ENCODE measurements around the gene CD200R1L. TPM values are rescaled to one million over a fixed set of nuclear protein-coding genes. Genes with fewer than 3 reads are reported as not detected.

The CD200R1L gene
- total and polyA plus RNA-seq, 2 experiments from 2014 or later = not detected

DNA sequence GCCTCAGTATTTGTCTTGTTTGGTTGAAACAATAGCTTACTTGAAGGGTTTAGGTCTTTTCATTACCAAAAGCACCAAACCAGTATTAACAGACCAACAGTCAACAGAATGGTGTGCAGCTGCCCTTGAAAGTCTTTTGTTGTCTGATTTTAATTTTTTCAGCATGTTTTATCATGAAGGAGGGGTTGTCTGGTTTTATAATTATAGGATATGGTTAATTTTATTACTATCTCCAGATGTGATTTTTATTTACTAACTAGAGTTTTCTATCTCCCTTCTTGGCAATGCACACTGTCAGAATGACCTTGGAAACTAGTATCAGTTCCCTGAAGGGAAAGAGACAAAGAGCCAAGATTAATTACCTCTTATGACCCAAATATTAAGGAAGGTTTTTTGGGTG lies 9.2 kb upstream of the CD200R1L start:
- H3K4me1 ChIP-seq (ENCODE audit: insufficient read depth) = no peaks in the 10 kb centered on the region
- no peak for ATAC-seq
- Mint-ChIP-seq H3K4me3 (no peak overlapping the region), H3K4me1 (no peaks in the 10 kb centered on the region), H3K27ac (no peak overlapping the region), H3K9me3 (peaks cover 24% of the 10 kb centered on the region), H3K27me3 (ENCODE audit: insufficient read depth, low read depth, poor library complexity) (no peaks in the 10 kb centered on the region), H3K36me3 (ENCODE audit: low read depth) (peaks cover 13% of the 10 kb centered on the region)
- no peaks in the 10 kb centered on the region for H4K20me1 ChIP-seq (replicated peaks; ENCODE audit: insufficient read depth)
- H3K27me3 ChIP-seq (ENCODE audit: insufficient read depth) = no peaks in the 10 kb centered on the region
- H3K4me3 ChIP-seq = no peak overlapping the region
- H3F3A ChIP-seq (replicated peaks; ENCODE audit: low read depth) = no peaks in the 10 kb centered on the region
- no peak for DNase-seq (ENCODE audit: low spot score)
- no peaks in the 10 kb centered on the region for H3K36me3 ChIP-seq (ENCODE audit: insufficient read depth)
- TF ChIP-seq, protein P1, sequence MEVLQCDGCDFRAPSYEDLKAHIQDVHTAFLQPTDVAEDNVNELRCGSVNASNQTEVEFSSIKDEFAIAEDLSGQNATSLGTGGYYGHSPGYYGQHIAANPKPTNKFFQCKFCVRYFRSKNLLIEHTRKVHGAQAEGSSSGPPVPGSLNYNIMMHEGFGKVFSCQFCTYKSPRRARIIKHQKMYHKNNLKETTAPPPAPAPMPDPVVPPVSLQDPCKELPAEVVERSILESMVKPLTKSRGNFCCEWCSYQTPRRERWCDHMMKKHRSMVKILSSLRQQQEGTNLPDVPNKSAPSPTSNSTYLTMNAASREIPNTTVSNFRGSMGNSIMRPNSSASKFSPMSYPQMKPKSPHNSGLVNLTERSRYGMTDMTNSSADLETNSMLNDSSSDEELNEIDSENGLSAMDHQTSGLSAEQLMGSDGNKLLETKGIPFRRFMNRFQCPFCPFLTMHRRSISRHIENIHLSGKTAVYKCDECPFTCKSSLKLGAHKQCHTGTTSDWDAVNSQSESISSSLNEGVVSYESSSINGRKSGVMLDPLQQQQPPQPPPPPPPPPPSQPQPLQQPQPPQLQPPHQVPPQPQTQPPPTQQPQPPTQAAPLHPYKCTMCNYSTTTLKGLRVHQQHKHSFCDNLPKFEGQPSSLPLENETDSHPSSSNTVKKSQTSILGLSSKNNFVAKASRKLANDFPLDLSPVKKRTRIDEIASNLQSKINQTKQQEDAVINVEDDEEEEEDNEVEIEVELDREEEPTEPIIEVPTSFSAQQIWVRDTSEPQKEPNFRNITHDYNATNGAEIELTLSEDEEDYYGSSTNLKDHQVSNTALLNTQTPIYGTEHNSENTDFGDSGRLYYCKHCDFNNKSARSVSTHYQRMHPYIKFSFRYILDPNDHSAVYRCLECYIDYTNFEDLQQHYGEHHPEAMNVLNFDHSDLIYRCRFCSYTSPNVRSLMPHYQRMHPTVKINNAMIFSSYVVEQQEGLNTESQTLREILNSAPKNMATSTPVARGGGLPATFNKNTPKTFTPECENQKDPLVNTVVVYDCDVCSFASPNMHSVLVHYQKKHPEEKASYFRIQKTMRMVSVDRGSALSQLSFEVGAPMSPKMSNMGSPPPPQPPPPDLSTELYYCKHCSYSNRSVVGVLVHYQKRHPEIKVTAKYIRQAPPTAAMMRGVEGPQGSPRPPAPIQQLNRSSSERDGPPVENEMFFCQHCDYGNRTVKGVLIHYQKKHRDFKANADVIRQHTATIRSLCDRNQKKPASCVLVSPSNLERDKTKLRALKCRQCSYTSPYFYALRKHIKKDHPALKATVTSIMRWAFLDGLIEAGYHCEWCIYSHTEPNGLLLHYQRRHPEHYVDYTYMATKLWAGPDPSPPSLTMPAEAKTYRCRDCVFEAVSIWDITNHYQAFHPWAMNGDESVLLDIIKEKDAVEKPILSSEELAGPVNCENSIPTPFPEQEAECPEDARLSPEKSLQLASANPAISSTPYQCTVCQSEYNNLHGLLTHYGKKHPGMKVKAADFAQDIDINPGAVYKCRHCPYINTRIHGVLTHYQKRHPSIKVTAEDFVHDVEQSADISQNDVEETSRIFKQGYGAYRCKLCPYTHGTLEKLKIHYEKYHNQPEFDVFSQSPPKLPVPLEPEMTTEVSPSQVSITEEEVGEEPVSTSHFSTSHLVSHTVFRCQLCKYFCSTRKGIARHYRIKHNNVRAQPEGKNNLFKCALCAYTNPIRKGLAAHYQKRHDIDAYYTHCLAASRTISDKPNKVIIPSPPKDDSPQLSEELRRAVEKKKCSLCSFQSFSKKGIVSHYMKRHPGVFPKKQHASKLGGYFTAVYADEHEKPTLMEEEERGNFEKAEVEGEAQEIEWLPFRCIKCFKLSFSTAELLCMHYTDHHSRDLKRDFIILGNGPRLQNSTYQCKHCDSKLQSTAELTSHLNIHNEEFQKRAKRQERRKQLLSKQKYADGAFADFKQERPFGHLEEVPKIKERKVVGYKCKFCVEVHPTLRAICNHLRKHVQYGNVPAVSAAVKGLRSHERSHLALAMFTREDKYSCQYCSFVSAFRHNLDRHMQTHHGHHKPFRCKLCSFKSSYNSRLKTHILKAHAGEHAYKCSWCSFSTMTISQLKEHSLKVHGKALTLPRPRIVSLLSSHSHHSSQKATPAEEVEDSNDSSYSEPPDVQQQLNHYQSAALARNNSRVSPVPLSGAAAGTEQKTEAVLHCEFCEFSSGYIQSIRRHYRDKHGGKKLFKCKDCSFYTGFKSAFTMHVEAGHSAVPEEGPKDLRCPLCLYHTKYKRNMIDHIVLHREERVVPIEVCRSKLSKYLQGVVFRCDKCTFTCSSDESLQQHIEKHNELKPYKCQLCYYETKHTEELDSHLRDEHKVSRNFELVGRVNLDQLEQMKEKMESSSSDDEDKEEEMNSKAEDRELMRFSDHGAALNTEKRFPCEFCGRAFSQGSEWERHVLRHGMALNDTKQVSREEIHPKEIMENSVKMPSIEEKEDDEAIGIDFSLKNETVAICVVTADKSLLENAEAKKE (CRISPR knock-in tag; IDR thresholded peaks at IDR 0.05) = no peak
- TF ChIP-seq POLR2AphosphoS5 (IDR thresholded peaks at IDR 0.05; ENCODE audit: low read depth) (no peak), CREB1 (CRISPR knock-in tag; IDR thresholded peaks at IDR 0.05; ENCODE audit: low read depth) (no peak), JUNB (IDR thresholded peaks at IDR 0.05; ENCODE audit: unreplicated experiment) (no peak), NANOG (IDR thresholded peaks at IDR 0.05; ENCODE audit: borderline replicate concordance) (no peak), STAT1 (IDR thresholded peaks at IDR 0.05; ENCODE audit: unreplicated experiment) (no peak), ZNF114 (CRISPR knock-in tag; IDR thresholded peaks at IDR 0.05) (no peak), EZH2 (IDR thresholded peaks at IDR 0.05; ENCODE audit: low read depth, unreplicated experiment) (no peak), EZH2phosphoT487 (IDR thresholded peaks at IDR 0.05; ENCODE audit: unreplicated experiment) (no peak), ZNF331 (CRISPR knock-in tag; IDR thresholded peaks at IDR 0.05; ENCODE audit: low read depth) (no peak)
- TF ChIP-seq, protein P2, sequence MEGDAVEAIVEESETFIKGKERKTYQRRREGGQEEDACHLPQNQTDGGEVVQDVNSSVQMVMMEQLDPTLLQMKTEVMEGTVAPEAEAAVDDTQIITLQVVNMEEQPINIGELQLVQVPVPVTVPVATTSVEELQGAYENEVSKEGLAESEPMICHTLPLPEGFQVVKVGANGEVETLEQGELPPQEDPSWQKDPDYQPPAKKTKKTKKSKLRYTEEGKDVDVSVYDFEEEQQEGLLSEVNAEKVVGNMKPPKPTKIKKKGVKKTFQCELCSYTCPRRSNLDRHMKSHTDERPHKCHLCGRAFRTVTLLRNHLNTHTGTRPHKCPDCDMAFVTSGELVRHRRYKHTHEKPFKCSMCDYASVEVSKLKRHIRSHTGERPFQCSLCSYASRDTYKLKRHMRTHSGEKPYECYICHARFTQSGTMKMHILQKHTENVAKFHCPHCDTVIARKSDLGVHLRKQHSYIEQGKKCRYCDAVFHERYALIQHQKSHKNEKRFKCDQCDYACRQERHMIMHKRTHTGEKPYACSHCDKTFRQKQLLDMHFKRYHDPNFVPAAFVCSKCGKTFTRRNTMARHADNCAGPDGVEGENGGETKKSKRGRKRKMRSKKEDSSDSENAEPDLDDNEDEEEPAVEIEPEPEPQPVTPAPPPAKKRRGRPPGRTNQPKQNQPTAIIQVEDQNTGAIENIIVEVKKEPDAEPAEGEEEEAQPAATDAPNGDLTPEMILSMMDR (conservative IDR thresholded peaks at IDR 0.05; ENCODE audit: low read depth in 2 of 2) = no peak
- TF ChIP-seq, protein P3, sequence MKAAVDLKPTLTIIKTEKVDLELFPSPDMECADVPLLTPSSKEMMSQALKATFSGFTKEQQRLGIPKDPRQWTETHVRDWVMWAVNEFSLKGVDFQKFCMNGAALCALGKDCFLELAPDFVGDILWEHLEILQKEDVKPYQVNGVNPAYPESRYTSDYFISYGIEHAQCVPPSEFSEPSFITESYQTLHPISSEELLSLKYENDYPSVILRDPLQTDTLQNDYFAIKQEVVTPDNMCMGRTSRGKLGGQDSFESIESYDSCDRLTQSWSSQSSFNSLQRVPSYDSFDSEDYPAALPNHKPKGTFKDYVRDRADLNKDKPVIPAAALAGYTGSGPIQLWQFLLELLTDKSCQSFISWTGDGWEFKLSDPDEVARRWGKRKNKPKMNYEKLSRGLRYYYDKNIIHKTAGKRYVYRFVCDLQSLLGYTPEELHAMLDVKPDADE (IDR thresholded peaks at IDR 0.05) = no peak
- TF ChIP-seq, protein P4, sequence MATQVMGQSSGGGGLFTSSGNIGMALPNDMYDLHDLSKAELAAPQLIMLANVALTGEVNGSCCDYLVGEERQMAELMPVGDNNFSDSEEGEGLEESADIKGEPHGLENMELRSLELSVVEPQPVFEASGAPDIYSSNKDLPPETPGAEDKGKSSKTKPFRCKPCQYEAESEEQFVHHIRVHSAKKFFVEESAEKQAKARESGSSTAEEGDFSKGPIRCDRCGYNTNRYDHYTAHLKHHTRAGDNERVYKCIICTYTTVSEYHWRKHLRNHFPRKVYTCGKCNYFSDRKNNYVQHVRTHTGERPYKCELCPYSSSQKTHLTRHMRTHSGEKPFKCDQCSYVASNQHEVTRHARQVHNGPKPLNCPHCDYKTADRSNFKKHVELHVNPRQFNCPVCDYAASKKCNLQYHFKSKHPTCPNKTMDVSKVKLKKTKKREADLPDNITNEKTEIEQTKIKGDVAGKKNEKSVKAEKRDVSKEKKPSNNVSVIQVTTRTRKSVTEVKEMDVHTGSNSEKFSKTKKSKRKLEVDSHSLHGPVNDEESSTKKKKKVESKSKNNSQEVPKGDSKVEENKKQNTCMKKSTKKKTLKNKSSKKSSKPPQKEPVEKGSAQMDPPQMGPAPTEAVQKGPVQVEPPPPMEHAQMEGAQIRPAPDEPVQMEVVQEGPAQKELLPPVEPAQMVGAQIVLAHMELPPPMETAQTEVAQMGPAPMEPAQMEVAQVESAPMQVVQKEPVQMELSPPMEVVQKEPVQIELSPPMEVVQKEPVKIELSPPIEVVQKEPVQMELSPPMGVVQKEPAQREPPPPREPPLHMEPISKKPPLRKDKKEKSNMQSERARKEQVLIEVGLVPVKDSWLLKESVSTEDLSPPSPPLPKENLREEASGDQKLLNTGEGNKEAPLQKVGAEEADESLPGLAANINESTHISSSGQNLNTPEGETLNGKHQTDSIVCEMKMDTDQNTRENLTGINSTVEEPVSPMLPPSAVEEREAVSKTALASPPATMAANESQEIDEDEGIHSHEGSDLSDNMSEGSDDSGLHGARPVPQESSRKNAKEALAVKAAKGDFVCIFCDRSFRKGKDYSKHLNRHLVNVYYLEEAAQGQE (IDR thresholded peaks at IDR 0.05; ENCODE audit: unreplicated experiment) = no peak
- H3K9me2 ChIP-seq (ENCODE audit: insufficient read depth) = peaks cover 4% of the 10 kb centered on the region; the same call in 1 of the 2 replicates
- H3K4me2 ChIP-seq = no peak overlapping the region
- H2AFZ ChIP-seq = no peak overlapping the region
- H3K27ac ChIP-seq (ENCODE audit: low read depth) = no peak overlapping the region
- no peaks in the 10 kb centered on the region for H3K79me2 ChIP-seq (replicated peaks; ENCODE audit: insufficient read depth)
